Spleen (tissue), 7 donors: ENCODE data around the gene PYGO2.
"Not testable (repeated sequence)": the region's sequence is repeated elsewhere in the genome, so short reads cannot be mapped to it uniquely, and the experiment has no call there.

Experiments
- POLR2A ChIP-seq, 3 donors: fragments of 450-650 bp; IDR thresholded peaks; one replicate each; pipeline ENCODE4 v1.5.1; 2017; ENCODE audit warnings: antibody characterized with exemption in 3 of 3, mild to moderate bottlenecking in 1 of 3
- POLR2AphosphoS5 ChIP-seq, 3 donors: sonication (generic); formaldehyde crosslinking; IDR thresholded peaks; one replicate each; pipeline ENCODE4 v1.5.1; 2017; ENCODE audit warnings: antibody characterized with exemption in 3 of 3
- TF ChIP-seq, protein P1 (sequence below), 11 experiments: fragments of 200-600 bp in 7 of 11; fragments of 450-650 bp in 4 of 11; sonication (generic) in 4 of 11; IDR thresholded peaks in 8 of 11; conservative IDR thresholded peaks in 3 of 11; 1 replicate in 7 of 11; 2 replicates in 4 of 11; pipeline versions ENCODE4 v1.4.0 to v1.8.0; 2016 to 2021; ENCODE audit warnings: antibody characterized with exemption in 11 of 11, inconsistent platforms in 4 of 11, mild to moderate bottlenecking in 1 of 11
- donor health status: DM: no; HTN: no; CAD: no; lungs with moderate emphysema.
- donor health status: DM: no; HTN: no; CAD: no.
- donor health status: DM: no; HTN: no; CAD: no.

DNA sequence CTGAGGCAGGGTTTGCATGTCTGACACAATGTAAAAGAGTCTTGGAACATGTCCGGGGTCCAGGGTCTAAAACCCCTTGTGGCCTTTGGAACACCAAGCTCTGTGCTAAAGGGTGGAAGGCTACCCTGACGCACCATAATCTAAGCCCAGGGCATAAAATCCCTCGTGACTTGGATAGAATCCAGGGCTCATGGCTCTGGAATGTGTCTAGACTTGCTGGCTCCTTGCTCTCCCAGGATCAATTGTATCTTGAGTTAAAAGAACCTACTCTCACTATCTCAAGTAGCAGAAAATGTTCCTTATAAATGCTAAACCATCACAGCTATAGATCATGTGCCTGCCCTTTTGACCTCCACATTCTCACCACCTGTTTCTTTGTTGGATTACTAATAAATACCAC is 53.5 kb downstream of the PYGO2 start:
- not testable (repeated sequence) for TF ChIP-seq POLR2AphosphoS5, POLR2A (IDR thresholded peaks at IDR 0.05)
- TF ChIP-seq, protein P1, sequence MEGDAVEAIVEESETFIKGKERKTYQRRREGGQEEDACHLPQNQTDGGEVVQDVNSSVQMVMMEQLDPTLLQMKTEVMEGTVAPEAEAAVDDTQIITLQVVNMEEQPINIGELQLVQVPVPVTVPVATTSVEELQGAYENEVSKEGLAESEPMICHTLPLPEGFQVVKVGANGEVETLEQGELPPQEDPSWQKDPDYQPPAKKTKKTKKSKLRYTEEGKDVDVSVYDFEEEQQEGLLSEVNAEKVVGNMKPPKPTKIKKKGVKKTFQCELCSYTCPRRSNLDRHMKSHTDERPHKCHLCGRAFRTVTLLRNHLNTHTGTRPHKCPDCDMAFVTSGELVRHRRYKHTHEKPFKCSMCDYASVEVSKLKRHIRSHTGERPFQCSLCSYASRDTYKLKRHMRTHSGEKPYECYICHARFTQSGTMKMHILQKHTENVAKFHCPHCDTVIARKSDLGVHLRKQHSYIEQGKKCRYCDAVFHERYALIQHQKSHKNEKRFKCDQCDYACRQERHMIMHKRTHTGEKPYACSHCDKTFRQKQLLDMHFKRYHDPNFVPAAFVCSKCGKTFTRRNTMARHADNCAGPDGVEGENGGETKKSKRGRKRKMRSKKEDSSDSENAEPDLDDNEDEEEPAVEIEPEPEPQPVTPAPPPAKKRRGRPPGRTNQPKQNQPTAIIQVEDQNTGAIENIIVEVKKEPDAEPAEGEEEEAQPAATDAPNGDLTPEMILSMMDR (IDR thresholded peaks at IDR 0.05 in 8 of 11, conservative IDR thresholded peaks at IDR 0.05 in 3 of 11), result not testable (repeated sequence)
